ENCODE measurements around the gene SKI.

Gene SKI

GRCh38 chr1:2288311-2288710, 60.2 kb downstream of the SKI start:
- TF ChIP-seq EZH2 (optimal IDR thresholded peaks at IDR 0.05; ENCODE audit: low read depth, low read length), result no peak
- TF ChIP-seq CTCF (IDR thresholded peaks at IDR 0.05; ENCODE audit: low read length), result no peak
- TF ChIP-seq EZH2phosphoT487 (IDR thresholded peaks at IDR 0.05; ENCODE audit: low read length), result no peak
- no peak overlapping the region for H3K4me3 ChIP-seq (ENCODE audit: low read length)
- H3K9me2 ChIP-seq (replicated peaks; ENCODE audit: insufficient read depth, low read length), result no peaks in the 10 kb centered on the region
- H3K27me3 ChIP-seq (replicated peaks; ENCODE audit: insufficient read depth, low read length), result no peaks in the 10 kb centered on the region
- no peaks in the 10 kb centered on the region for H3K36me3 ChIP-seq (replicated peaks; ENCODE audit: insufficient read depth, low read length)
- H3K9me3 ChIP-seq (replicated peaks; ENCODE audit: insufficient read depth, low read length), result no peaks in the 10 kb centered on the region
- peaks cover 20% of the 10 kb centered on the region for H3K79me2 ChIP-seq (ENCODE audit: low read length)
- no peak overlapping the region for H3K4me2 ChIP-seq (ENCODE audit: low read depth, low read length)
- peaks cover 15% of the 10 kb centered on the region for H3K4me1 ChIP-seq (ENCODE audit: low read length)
- peaks cover 4% of the 10 kb centered on the region; the same call in 1 of the 2 replicates for H4K20me1 ChIP-seq (ENCODE audit: insufficient read depth, low read length)
- no peak overlapping the region for H3K9ac ChIP-seq (ENCODE audit: low read length)
- no peak overlapping the region for H3K27ac ChIP-seq (ENCODE audit: low read length)
- DNase-seq, result no peak
- peaks cover 11% of the 10 kb centered on the region for H3F3A ChIP-seq (ENCODE audit: insufficient read depth, low read length)
- no peak overlapping the region for H2AFZ ChIP-seq (ENCODE audit: low read length)

- no peak for DNase-seq
- no peak overlapping the region for H3K9ac ChIP-seq (ENCODE audit: low read length)
- H3K4me1 ChIP-seq (ENCODE audit: low read length), result peaks cover 15% of the 10 kb centered on the region
- no peak overlapping the region for H3K4me3 ChIP-seq (ENCODE audit: low read length)
- no peak overlapping the region for H3K27ac ChIP-seq (ENCODE audit: low read length)
- TF ChIP-seq EZH2 (optimal IDR thresholded peaks at IDR 0.05; ENCODE audit: low read depth, low read length), result no peak
- no peak for TF ChIP-seq CTCF (IDR thresholded peaks at IDR 0.05; ENCODE audit: low read length)
- no peak for TF ChIP-seq EZH2phosphoT487 (IDR thresholded peaks at IDR 0.05; ENCODE audit: low read length)
- H3K36me3 ChIP-seq (replicated peaks; ENCODE audit: insufficient read depth, low read length), result no peaks in the 10 kb centered on the region
- H3K9me3 ChIP-seq (replicated peaks; ENCODE audit: insufficient read depth, low read length), result no peaks in the 10 kb centered on the region
- H3F3A ChIP-seq (ENCODE audit: insufficient read depth, low read length), result peaks cover 11% of the 10 kb centered on the region
- H3K4me2 ChIP-seq (ENCODE audit: low read depth, low read length), result no peak overlapping the region
- no peaks in the 10 kb centered on the region for H3K9me2 ChIP-seq (replicated peaks; ENCODE audit: insufficient read depth, low read length)
- no peaks in the 10 kb centered on the region for H3K27me3 ChIP-seq (replicated peaks; ENCODE audit: insufficient read depth, low read length)
- no peak overlapping the region for H2AFZ ChIP-seq (ENCODE audit: low read length)
- peaks cover 4% of the 10 kb centered on the region; the same call in 1 of the 2 replicates for H4K20me1 ChIP-seq (ENCODE audit: insufficient read depth, low read length)
- H3K79me2 ChIP-seq (ENCODE audit: low read length), result peaks cover 26% of the 10 kb centered on the region
Observed at GRCh38 chr1:2288816-2289536, 60.9 kb downstream of the SKI start.

GRCh38 chr1:2289607-2290006, 61.5 kb downstream of the SKI start:
- Histone ChIP-seq H3K9ac (ENCODE audit: low read length) (no peak overlapping the region), H3K4me1 (ENCODE audit: low read length) (peaks cover 15% of the 10 kb centered on the region), H2AFZ (ENCODE audit: low read length) (no peak overlapping the region), H3K4me3 (ENCODE audit: low read length) (no peak overlapping the region), H3K9me3 (replicated peaks; ENCODE audit: insufficient read depth, low read length) (no peaks in the 10 kb centered on the region), H3K79me2 (ENCODE audit: low read length) (peaks cover 32% of the 10 kb centered on the region), H3K4me2 (ENCODE audit: low read depth, low read length) (peak overlapping the region; percentile 88), H3K36me3 (replicated peaks; ENCODE audit: insufficient read depth, low read length) (no peaks in the 10 kb centered on the region), H4K20me1 (ENCODE audit: insufficient read depth, low read length) (peaks cover 4% of the 10 kb centered on the region; the same call in 1 of the 2 replicates), H3K27ac (ENCODE audit: low read length) (no peak overlapping the region), H3F3A (ENCODE audit: insufficient read depth, low read length) (peaks cover 11% of the 10 kb centered on the region), H3K27me3 (replicated peaks; ENCODE audit: insufficient read depth, low read length) (no peaks in the 10 kb centered on the region), H3K9me2 (replicated peaks; ENCODE audit: insufficient read depth, low read length) (no peaks in the 10 kb centered on the region)
- no peak for DNase-seq
- TF ChIP-seq EZH2phosphoT487 (IDR thresholded peaks at IDR 0.05; ENCODE audit: low read length) (no peak), CTCF (IDR thresholded peaks at IDR 0.05; ENCODE audit: low read length) (no peak), EZH2 (optimal IDR thresholded peaks at IDR 0.05; ENCODE audit: low read depth, low read length) (no peak)

Data from MM.1S (cell line).